GM21529 (cell line): ENCODE measurements around the gene ICOSLG.
"Not testable (repeated sequence)": the region's sequence is repeated elsewhere in the genome, so short reads cannot be mapped to it uniquely, and the experiment has no call there.

Source experiments
- ATAC-seq: cut with Tn5 transposase; IDR thresholded peaks from one replicate; pipeline ENCODE4 v1.9.1; 2021; ENCODE audit not compliant: unreplicated experiment

ICOSLG gene

DNA sequence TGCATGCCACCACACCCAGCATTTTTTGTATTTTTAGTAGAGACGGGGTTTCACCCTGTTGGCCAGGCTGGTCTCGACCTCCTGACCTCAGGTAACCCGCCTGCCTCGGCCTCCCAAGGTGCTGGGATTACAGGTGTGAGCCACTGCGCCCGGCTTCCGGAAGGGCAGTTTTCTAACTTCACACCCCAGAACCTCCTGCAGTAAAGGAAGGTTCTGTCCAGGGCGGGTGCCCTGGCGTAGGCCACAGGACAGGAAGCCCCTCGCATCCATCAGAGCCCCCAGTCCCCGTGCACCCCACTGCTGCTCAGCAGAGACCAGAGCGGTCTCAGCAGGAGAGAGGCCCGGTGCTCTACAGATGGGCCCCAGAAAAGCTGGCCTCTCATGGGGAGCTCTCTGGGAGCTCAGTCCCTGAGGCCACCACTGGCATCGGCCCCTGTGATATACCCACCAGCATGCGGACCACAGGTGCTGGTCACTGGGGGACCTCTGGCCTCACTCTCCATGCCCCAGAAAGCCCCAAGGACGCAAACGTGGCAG is 25.1 kb upstream of the ICOSLG start:
- no peak for ATAC-seq

DNA sequence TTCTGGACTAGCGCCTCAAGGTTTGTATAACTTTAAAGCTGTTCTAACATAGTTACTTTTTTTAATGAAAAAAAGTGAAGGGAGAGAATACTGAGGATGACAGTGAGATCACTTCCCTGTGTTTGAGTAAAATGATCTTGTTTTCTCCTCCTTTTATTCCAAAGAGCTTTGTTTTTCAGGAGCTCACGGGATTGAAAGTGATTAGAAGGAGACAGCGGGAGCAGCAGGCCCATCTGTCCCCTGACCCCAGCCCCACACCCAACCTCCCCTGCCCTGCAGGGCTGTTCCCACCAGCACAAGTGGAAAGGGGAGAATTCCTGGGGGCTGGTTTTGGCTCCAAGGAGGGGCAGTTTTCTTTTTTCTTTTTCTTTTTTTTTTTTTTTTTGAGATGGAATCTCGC is 23.0 kb upstream of the ICOSLG start:
- no peak for ATAC-seq

DNA sequence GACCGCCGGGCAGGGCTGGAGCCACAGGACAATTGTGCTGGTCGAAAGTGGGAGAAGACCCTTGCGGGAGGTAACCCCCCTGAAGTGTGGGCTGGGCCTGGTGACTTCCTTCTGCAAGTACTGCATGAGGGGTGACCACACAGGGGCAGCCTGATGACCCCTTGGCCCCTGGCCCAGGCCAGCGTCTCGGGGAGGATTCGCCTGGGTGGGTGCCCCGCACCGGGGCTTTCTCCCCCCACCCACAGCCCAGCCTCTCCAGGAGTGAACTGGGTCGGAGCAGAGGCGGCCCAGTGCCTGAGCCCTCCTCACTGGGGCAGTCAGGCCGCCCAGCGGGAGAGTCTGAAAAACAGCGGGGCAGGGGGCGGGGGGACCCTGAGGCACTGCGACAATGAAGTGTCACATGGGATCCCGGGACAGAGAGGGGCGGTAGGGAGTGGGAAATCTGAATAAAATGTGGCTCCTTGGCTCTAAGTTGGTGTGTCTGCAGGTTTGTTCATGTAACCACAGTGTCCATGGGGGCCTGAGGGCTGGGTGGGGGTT is 22.5 kb upstream of the ICOSLG start:
- no peak for ATAC-seq

DNA sequence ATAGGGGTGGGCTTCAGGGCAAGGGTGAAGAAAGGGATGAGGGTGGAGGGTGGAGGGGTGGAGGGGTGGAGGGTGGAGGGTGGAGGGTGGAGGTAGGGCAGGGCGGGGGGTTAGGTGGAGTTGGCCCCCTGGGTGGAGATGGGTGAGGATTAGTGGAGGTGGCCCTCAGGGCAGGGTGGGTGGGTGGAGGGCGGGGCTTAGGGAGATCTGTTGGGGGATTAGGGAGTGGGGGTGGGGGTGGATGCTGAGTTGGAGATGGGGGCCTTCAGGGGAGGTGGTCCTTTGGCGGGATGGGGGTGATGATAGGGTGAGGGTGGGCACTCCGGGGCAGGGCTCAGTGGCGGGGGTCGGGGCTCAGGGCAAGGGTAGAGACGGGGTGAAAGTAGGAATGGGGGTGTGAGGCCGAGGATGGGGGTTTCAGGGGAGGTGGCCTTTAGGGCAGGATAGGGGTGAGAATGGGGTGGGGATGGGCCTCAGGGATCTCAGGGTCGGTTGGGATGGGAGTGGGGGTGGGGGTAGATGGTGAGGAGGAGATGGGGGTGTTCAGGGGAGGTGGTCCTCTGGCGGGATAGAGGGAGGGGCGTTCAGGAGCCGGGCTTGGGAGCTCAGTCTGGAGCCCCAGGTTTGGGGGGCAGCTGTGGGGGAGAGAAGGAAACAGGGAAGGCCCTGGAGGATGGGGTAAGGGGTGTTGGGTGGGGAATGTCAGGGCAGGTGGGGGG is 21.8 kb upstream of the ICOSLG start:
- ATAC-seq: no peak

DNA sequence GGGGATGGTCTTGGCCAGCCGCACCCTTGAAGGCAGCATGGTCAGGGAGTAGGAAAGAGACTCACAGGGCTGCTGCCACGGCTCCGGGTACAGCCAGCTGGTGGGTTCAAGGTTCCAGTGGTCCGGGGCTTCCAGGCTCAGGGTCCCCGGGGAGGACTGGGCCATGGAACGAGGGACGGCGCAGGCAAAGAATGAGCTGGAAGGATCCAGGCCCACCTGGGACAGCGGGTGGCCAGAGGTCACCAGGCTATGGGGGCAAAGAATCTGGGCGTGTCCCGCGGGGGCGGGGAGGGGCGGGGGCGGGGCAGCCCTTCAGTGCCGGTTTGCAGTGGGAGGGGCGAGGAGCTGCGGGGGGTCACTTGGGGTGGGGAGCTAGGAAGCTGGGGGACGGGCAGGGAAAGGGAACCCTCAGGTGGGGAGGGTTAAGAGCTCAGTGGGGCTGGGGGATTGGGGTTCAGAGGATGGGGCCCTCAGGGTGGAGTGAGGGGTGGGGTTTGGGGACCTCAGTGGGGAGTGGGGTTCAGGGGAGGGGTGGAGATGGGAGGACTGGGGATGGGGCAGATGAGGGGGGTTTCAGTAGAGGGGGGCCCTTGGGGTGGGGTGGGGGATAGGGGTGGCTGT is 21.0 kb upstream of the ICOSLG start, which contains the start of gene DNMT3L:
DNMT3L (minus strand) TSS at position 223 of the 621 bp plus-strand sequence. CDS start 638 bp downstream, outside the sequence.
- ATAC-seq: no peak

DNA sequence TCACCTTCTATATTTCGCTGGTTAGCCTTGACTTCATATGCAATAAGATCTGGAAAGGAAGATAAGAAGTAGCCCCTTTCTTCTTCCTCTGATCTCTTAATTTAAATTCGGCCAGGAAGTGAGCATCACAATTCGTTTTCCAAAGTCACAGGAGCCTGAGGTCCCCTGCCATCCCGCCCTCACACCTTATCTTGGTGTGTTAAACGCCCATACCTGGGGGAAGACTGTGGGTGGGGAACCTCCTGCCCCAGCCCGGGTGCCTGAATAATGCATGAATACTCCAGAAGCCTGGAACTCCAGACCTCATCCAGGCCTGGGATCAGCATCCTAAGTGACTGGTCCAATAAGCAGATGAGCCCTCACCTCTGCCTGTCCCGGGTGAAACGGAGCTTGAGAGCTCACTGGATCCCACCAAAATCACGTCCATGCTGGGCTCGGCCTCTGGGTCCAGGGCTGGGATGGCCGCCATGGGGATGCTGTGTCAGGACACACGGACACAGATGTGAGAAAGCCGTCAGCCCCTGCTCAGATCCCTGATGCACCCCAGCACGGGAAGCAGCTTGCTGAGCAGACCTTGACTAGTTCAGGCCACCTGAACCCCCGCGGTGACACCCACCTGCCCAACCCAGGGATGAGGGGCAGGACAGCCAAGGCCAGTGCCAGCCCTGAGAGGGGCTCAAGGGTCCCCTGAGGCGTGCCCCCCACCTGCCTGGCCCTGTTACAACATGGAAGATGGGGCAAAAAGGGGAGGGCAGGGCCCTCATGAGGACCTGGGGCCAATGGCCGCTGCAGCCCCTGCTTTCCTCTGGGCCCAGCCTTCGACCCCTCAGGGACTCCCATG is 20.3 kb upstream of the ICOSLG start:
- no peak for ATAC-seq

GRCh38 chr21:44260066-44260465 is 19.3 kb upstream of the ICOSLG start:
- no peak for ATAC-seq

DNA sequence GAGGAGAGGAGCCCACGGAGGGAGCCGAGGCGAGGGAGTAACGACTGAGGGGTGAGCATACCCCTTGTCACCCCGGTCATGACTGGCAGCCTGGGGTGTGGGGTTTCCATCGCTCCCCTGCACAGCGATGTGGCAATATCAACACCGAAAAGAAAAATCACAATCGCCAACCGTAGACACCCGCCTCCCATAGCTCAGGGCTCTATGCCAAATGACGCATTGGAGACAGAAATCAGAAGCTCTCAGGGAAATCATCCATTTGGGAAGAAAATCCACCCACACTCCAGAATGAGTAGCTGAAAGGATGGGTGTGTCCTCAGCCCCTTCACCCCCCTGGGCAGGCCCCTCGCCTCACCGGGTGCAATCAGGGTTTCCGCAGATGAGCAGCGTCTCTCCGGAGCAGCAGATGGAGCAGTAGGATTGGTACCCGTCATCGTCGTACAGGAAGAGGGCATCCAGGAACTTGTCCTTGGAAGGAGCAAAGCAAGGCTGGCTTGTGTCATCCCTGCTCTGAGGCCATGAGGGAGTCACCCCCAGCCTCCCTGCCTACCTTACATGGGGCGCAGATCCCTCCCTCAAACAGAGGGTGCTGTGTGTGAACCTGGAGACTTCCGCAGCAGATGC is 18.5 kb upstream of the ICOSLG start:
- ATAC-seq: no peak

- ATAC-seq: no peak
These were observed 17.4 kb upstream of the ICOSLG start for GRCh38 chr21:44258056-44258725.

- no peak for ATAC-seq
These were observed 14.8 kb upstream of the ICOSLG start for GRCh38 chr21:44255511-44255981.

- ATAC-seq: no peak
These were observed 13.3 kb upstream of the ICOSLG start for GRCh38 chr21:44253832-44254710.

DNA sequence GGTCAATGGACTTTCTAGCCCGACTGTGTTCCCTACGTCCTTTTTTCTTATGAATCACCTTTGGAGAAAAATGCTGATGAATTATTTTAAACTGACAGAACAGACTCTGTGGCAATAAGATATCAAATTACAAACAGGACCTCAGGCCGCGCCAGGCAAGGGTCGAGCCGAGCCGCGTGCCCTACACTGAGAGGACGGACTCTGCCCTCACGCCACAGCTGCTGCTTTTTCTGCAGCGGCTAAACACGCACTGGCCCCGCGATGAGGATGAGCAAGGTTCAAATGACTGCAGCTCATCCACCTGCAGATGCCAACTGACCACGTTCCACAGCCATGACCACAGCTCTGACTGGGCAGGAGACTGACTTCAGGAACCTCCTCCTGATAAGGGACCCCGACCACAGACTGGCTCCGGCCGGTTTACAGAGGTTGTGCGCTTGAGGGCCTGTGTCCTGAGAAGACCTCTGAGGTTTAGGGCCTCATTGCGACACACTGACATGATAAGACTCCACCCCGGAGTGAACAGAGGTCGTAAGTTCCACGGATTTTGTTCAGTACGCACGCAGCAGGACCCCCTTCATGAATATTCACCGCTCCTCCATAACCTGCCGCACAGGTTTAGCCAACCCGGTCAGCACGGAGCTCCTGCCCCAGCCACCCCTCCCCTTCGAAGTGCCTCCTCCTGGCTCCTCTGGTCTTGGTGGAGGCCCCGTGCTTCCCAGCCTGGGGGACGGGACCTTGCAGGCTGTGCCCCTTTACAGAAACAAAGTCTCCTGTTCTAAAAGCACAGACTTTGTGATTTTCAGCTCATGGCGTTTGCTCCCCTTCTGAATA is 8.7 kb upstream of the ICOSLG start:
- not testable (repeated sequence) for ATAC-seq

- not testable (repeated sequence) for ATAC-seq
These were observed 7.2 kb upstream of the ICOSLG start for GRCh38 chr21:44247904-44248303.

DNA sequence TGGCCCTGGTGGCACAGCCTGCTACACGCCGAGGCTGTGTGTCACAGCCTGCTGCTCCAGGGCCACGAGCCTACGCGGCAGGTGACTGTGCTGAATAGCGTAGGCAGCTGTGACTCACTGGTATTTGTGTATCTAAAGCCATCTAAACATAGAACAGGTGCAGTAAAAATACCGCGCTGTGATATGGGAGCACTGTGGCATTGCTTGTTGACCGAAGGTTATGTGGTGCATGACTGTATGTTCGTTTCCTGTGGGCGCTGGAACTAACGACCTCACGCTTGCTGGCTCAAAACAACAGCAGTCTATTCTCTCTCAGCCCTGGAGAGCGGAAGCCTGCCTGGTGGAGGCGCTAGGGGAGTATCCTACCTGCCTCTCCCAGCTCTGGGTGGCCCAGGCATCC is 3.2 kb upstream of the ICOSLG start:
- ATAC-seq: peak; percentile 54

GRCh38 chr21:44241281-44241680 is 538 bp upstream of the ICOSLG start:
- ATAC-seq: peak; percentile 35

DNA sequence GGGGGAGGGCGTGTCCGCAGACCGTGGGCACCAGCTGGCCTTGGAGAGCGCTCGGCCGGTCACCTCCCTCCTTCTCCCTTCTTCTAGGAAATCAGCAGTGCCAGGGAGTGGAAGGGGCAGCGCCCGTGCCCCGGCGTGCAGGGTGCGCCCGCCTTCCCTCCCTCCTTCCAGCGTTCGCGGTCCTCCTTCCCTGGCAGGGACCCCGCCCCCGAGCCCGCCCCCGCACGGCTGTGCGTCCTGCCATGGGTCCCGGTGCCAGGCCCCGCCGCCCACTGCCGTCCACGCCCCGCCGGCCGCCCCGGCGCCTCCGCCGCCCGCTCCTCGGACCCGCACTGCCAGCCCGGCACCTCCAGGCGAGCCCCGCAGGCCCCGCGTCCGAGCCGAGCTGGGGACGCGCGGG is 390 bp downstream of the ICOSLG start:
- peak; percentile 10 for ATAC-seq

DNA sequence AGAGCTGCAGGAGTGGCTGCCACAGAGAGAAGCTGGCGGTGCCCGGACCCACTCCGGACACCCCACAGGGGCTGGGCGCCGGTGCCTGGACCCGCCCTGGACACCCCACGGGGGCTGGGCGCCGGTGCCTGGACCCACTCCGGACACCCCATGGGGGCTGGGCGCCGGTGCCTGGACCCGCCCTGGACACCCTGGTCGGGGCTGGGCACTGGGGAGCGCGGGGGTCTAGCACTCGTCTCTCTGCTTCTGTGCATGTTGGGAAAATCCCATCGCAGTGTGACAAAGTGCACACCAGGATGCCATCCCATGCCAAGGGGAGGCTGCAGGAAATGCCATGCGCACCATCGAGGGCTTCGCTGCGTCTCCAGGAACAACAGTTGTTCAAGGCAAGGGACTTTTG is 11.2 kb downstream of the ICOSLG start:
- ATAC-seq: not testable (repeated sequence)

DNA sequence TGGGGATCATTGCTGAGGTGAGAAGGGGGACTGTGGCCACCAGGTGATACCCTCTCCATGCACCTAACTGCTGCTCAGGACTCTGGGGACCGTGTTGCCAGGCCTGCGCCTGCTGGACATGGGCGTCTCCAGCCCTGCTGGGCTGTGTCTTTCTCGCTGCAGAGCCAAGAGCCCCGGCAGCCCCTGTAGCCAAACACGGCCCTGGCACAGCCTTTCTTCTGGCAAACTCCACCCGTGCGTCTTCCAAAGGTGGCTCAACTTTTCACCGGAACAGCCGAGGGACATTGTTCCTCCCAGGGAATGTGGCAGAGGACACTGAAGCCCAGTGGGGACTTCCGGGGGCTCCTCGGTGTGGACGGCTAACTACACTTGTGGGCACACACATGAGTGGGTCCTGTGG is 12.6 kb downstream of the ICOSLG start:
- ATAC-seq: not testable (repeated sequence)
